Effector memory CD8-positive, alpha-beta T cell (primary cell): Measurements from ENCODE around the gene CD82.

ENCODE experiments used
- ATAC-seq: fragments of 150-1000 bp; cut with Tn5 transposase; replicated peaks from 2 replicates; pipeline ENCODE4 v1.10.0; 2021; ENCODE audit warnings: mild to moderate bottlenecking, moderate library complexity
- DNase-seq, 3 experiments: peaks; one replicate each; pipeline ENCODE4 v3.0.0; 2021
- H3K27ac Mint-ChIP-seq, 2 donors: one replicate each; pipeline ENCODE4 v1.8.0; 2022; ENCODE audit warnings: mild to moderate bottlenecking in 2 of 2, mixed read lengths in 2 of 2, moderate library complexity in 2 of 2
- H3K27me3 Mint-ChIP-seq, 2 donors: one replicate each; pipeline ENCODE4 v1.8.0; 2022; ENCODE audit warnings: mixed read lengths in 2 of 2
- H3K36me3 Mint-ChIP-seq: one replicate; pipeline ENCODE4 v1.8.0; 2022; ENCODE audit warnings: mild to moderate bottlenecking, moderate library complexity, mixed read lengths; ENCODE audit not compliant: insufficient read depth
- H3K4me1 Mint-ChIP-seq, 2 donors: one replicate each; pipeline ENCODE4 v1.8.0; 2022; ENCODE audit warnings: low read depth in 2 of 2, mixed read lengths in 2 of 2
- H3K4me3 Mint-ChIP-seq, 2 donors: one replicate each; pipeline ENCODE4 v1.8.0; 2022; ENCODE audit warnings: mild to moderate bottlenecking in 2 of 2, mixed read lengths in 2 of 2, moderate library complexity in 2 of 2
- H3K9me3 Mint-ChIP-seq, 2 donors: one replicate each; pipeline ENCODE4 v1.8.0; 2022; ENCODE audit warnings: mixed read lengths in 2 of 2

The CD82 gene

DNA sequence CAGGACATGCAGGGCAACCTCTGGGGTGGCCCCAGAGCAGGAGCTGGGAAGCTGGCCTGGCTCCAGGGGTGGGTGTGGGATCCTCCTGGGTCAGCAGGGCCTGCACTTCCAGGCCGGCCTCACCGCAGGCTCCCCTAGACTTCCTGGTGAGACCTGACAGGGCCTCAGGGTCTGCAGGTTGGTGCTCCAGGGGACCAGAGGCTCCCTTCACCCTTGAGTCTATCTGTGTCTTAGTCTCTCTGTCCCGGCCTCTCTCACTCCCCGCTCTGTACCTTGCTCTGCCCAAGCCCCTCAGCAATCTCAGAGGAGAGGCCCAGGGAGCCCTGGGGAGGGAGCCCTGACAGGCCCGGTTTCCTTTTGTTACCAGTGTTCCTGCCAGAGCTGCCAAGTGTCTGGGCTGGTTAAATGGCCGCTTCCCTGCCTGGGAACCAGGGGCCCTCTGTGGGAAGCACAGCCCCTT is 13.9 kb downstream of the CD82 start:
- no peak for DNase-seq
- no peak overlapping the region for H3K4me3 Mint-ChIP-seq
- no peak for ATAC-seq
- H3K36me3 Mint-ChIP-seq: peaks cover 4% of the 10 kb centered on the region
- H3K9me3 Mint-ChIP-seq: peaks cover 0 to 3% of the 10 kb centered on the region in 2 donors
- H3K4me1 Mint-ChIP-seq: peaks cover 23 to 34% of the 10 kb centered on the region in 2 donors
- H3K27ac Mint-ChIP-seq: peak overlapping the region in 1 of 2 donors; percentile 83
- H3K27me3 Mint-ChIP-seq: no peaks in the 10 kb centered on the region

DNA sequence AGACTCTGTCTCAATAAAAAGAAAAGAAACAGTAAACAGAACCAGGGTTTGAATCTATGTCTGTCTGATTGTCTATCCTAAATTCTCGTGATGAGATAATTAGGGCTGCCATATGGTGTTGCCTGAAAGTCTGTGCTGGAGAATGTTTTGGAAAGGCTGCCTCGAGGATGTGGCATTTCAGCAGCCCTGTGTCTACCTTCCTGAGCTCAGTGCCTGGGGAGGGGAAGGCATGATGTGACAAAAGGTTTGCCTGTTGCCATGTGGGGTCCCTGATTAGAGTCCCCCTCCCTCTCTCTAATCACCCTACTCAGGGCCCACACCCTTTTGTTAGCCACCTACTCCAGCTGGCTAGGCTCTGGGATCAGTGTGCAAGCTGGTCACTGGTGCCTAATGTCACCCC is 15.2 kb downstream of the CD82 start:
- Mint-ChIP-seq H3K27ac (peak overlapping the region in 1 of 2 donors; percentile 83), H3K4me1 (peaks cover 14 to 24% of the 10 kb centered on the region in 2 donors), H3K9me3 (peaks cover 0 to 3% of the 10 kb centered on the region in 2 donors), H3K4me3 (no peak overlapping the region), H3K36me3 (peaks cover 12% of the 10 kb centered on the region), H3K27me3 (no peaks in the 10 kb centered on the region)
- DNase-seq: no peak
- no peak for ATAC-seq

DNA sequence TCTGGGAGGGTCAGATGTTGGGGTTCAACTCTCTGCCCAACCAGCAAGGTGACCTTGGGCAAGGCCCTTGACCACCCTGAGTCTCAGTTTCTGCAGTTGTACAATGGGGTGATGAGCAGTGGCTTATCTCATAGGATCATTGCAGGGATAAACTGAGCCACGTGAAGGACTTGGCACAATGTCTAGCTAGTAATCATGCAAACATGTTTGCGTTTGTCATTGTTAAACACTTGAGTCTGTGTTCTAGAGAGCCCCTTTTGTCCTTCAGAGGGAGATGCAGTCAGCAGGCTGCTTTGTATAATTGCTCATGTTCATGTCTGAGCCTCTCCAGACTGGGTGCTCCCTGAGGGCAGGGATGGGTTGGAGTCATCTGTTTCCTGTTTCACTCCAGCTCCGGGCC is 15.8 kb downstream of the CD82 start:
- Mint-ChIP-seq H3K4me1 (peaks cover 9 to 24% of the 10 kb centered on the region in 2 donors), H3K4me3 (no peak overlapping the region), H3K9me3 (peaks cover 0 to 3% of the 10 kb centered on the region in 2 donors), H3K36me3 (peaks cover 12% of the 10 kb centered on the region), H3K27me3 (no peaks in the 10 kb centered on the region), H3K27ac (peak overlapping the region in 1 of 2 donors; percentile 83)
- ATAC-seq (no peak), DNase-seq (no peak)

DNA sequence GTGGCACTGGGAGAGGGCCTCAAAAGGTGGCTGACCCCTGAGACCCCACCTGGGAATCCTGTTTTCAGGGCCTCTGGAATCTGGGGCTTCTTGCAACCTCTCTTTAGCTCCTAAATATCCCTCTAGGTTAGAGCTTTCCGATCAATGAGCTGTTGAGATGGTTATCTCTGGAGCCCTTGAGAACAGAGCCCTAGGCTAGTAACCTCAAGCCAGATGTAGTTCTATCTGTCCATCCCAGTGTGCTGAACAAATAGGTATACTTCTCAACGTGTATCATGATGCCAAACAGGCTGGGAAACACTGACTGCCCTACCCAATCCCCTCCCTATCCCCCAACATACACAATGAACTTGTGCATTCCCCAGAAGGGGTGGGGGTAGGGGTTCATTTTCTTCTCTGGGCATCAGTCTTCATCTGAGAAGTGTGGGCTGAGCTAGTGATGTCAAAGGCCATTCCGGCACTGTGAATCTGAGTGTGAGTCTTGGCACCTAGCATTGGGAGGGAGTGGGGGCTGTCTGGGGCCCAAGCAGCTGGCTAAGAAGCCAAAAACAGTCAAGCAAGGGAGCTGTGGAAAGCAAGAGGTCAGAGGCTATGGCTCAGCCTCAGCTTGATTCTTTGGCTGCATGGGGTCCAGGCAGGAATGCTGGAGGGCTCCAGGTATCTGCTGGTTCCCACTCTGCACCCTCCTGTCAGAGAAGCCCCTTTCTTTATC is 17.3 kb downstream of the CD82 start:
- Mint-ChIP-seq H3K36me3 (peaks cover 18% of the 10 kb centered on the region), H3K27ac (peak overlapping the region; percentile 44 to 70), H3K4me3 (peak overlapping the region in 1 of 2 donors; percentile 17), H3K27me3 (no peaks in the 10 kb centered on the region), H3K9me3 (peaks cover 0 to 3% of the 10 kb centered on the region in 2 donors), H3K4me1 (peaks cover 15 to 20% of the 10 kb centered on the region in 2 donors)
- DNase-seq (no peak), ATAC-seq (no peak)

DNA sequence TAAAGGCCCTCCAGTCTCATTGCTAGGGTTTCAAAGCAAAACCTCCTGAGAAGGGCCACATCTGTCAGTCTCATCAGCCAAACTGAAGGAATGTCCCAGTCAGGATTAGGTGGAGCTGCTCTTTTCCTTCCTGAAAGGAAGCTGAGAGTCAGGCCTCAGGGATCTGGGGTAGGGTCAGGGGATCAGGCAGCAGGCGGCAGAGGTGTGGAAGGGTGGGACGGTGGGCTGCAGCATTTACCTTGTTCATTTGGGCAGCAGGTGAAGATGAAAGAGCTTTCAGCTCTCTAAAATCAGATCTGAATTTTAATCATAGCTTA is 17.8 kb downstream of the CD82 start:
- Mint-ChIP-seq H3K27me3 (no peaks in the 10 kb centered on the region), H3K4me3 (no peak overlapping the region), H3K4me1 (peaks cover 15 to 18% of the 10 kb centered on the region in 2 donors), H3K36me3 (peaks cover 23% of the 10 kb centered on the region), H3K27ac (peak overlapping the region; percentile 44 to 70), H3K9me3 (peaks cover 0 to 3% of the 10 kb centered on the region in 2 donors)
- ATAC-seq (no peak), DNase-seq (no peak)

DNA sequence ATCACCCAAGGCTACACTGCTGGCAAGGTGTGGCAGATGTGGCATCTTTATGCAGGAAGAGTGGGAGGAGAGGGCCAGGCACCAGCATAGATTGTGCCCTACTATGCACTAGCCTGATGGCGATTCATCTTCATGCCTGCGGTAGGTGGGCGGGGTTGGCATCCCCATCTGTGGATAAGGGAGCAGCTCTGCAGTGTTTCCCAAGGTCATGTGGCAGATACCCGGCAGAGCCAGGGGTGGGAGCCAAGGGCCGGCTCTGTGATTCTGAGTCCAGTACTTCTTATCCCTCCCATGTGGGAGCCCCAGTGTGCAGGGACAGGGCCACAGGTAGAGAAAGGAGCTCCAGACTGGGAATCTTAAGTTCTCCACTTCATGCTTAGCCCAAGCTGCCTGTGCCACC is 20.0 kb downstream of the CD82 start:
- Mint-ChIP-seq H3K4me3 (no peak overlapping the region), H3K27ac (peak overlapping the region in 1 of 2 donors; percentile 57), H3K9me3 (peaks cover 0 to 3% of the 10 kb centered on the region in 2 donors), H3K36me3 (peaks cover 31% of the 10 kb centered on the region), H3K27me3 (no peaks in the 10 kb centered on the region), H3K4me1 (peaks cover 7 to 15% of the 10 kb centered on the region in 2 donors)
- ATAC-seq: no peak
- DNase-seq: no peak

DNA sequence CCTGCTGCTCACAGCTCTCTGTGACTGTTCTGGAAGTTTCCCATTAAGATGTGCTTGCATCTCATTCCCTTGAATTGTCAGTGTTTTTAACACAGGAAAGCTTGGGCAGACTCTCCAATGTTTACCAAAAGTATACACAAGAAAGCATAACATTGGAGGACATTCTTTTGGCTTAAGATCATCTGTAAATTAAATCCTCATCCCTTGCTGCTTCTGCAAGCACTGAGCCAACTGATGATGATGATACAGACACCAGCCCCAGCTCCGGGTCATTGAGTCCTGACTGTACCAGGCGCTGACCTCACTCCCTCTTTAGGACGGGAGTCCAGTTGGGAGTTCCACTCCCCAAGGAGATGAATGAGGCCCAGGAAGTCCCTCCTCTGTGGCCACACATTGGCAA is 23.8 kb downstream of the CD82 start:
- Mint-ChIP-seq H3K27ac (peak overlapping the region in 1 of 2 donors; percentile 86), H3K36me3 (peaks cover 32% of the 10 kb centered on the region), H3K4me1 (peaks cover 6 to 12% of the 10 kb centered on the region in 2 donors), H3K9me3 (no peaks in the 10 kb centered on the region), H3K27me3 (no peaks in the 10 kb centered on the region), H3K4me3 (no peak overlapping the region)
- no peak for DNase-seq
- no peak for ATAC-seq

DNA sequence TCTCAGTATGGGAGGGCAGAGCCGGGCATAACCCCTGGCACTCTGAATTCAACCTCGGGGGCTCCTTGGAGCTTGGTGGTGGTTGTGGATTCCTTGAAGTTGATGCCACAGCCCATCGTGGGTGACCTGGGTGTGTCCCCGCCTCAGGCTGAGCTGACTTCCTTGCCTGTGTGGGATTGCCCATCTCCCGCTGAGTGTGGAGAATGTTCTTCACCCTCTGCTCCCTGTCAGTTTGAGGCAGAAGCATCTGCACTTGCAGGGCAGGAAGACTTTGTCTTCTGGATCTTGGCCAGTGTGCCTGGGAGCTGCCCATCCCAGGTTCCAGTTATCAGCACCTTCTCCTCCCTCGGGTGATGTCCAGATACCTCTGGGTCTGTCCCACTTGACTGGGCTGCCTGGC is 25.3 kb downstream of the CD82 start:
- no peaks in the 10 kb centered on the region for H3K9me3 Mint-ChIP-seq
- peaks cover 26% of the 10 kb centered on the region for H3K36me3 Mint-ChIP-seq
- no peak overlapping the region for H3K4me3 Mint-ChIP-seq
- ATAC-seq (no peak), DNase-seq (no peak)
- no peaks in the 10 kb centered on the region for H3K27me3 Mint-ChIP-seq
- H3K27ac Mint-ChIP-seq: peak overlapping the region; percentile 65 to 67
- peaks cover 16 to 18% of the 10 kb centered on the region in 2 donors for H3K4me1 Mint-ChIP-seq

DNA sequence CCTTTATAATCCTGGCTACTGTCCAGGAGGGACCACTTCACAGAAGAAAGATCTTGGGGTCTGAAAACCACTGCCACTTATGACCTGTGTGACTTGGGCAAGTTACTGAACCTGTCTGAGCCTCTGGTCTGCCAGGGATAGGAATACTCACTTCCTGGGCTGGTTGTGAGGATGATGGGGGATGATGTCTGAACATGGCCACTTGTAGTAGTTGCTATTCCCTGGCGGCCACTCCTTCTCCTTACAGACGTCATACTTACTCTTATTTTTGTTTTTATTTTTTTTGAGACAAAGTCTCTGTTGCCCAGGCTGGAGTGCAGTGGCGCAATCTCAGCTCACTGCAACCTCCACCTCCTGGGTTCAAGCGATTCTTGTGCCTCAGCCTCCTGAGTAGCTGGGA is 26.1 kb downstream of the CD82 start:
- Mint-ChIP-seq H3K4me1 (peaks cover 22 to 25% of the 10 kb centered on the region in 2 donors), H3K36me3 (peaks cover 31% of the 10 kb centered on the region), H3K27me3 (no peaks in the 10 kb centered on the region), H3K4me3 (no peak overlapping the region), H3K27ac (peak overlapping the region; percentile 65 to 67), H3K9me3 (no peaks in the 10 kb centered on the region)
- no peak for DNase-seq
- ATAC-seq: no peak

DNA sequence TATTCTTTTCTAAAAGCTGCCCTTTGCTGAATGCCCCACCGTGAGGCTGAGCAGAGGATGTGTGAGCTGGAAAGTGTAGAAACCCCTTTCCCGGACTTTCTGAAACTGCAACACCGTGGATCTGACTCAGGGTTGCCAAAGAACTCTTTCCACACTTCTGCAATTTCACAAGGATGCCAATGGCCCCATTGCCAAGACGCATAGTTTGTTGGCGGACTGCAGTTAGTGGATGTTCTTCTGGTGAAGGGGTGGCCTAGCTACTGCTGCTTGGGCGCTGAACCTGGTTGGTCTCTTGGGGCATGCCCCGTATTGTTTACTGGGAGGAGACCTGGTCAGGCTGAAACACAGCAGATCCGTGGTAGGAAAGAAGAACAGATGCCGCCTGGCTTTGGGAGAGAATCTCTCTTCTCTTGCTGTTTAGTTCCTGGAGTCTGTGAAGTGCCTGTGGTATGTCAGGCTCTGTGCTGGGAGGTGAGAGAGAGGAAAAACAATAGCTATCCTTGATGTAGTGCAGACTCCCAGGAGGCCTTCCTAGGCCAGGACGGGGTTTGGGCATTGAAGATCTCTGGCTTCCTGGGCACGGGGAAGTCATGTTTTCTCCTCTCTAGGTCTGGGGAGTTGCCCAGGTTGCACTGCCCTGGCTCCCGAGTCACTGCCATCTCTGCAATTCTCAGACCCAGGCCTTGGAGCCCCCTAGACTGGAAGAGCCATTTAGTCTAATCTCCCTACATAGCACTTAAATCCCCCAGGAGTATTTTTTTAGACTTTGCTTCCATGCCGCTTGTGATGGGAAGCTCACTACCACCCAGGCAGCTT is 26.9 kb downstream of the CD82 start:
- Mint-ChIP-seq H3K4me1 (peaks cover 23 to 29% of the 10 kb centered on the region in 2 donors), H3K36me3 (peaks cover 33% of the 10 kb centered on the region)
- no peak for ATAC-seq

DNA sequence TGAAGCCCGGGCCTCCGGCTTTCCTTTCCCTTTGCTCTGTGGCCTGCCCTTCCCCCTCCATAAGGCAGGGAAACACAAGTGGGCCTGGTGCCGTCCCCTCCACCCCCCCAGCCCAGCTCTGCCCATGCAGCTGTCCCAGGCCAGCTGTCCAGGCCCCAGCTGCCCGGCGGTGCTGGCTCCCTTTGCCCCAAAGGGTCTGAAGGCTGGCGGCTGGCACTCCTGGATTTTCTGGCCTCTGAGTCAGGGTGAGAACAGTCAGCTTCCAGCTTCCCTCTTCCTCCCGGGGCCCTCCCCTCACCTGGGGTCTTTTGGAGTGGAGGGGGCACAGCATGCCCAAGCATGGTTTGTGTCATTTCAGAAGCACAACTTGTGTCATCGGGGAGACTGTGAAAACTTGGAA is 27.8 kb downstream of the CD82 start:
- peak overlapping the region; percentile 16 to 94 for H3K27ac Mint-ChIP-seq
- no peak for ATAC-seq
- peaks cover 27% of the 10 kb centered on the region for H3K36me3 Mint-ChIP-seq
- no peak overlapping the region for H3K4me3 Mint-ChIP-seq
- no peaks in the 10 kb centered on the region for H3K9me3 Mint-ChIP-seq
- DNase-seq: no peak
- peaks cover 26 to 36% of the 10 kb centered on the region in 2 donors for H3K4me1 Mint-ChIP-seq
- no peaks in the 10 kb centered on the region for H3K27me3 Mint-ChIP-seq

More for the DNA sequence above, 26.9 kb downstream of the CD82 start:
- DNase-seq: no peak
- H3K27me3 Mint-ChIP-seq: no peaks in the 10 kb centered on the region
- peak overlapping the region; percentile 65 to 67 for H3K27ac Mint-ChIP-seq
- no peaks in the 10 kb centered on the region for H3K9me3 Mint-ChIP-seq
- H3K4me3 Mint-ChIP-seq: no peak overlapping the region

DNA sequence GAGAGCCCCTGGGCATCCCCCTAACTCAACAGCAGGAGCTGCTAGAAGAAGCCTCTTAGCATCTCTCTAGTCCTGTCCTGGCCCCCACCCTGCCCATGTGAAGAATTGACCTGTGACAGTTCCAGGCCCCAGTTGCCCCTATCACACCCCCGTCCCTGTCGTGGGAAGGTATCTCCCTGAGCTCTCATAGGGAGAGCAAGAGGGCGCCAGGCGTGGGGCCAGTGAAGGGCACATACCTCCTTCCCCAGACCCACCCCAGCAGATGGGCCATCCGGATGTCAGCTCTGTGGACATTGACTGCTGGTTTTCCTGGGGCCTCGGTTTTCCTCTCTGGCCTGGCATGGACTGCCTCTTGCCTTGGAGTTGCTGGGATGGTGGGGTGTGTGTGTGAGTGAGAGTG is 29.5 kb downstream of the CD82 start:
- Mint-ChIP-seq H3K27me3 (no peaks in the 10 kb centered on the region), H3K4me1 (peaks cover 30 to 39% of the 10 kb centered on the region in 2 donors), H3K36me3 (peaks cover 18% of the 10 kb centered on the region), H3K4me3 (peak overlapping the region in 1 of 2 donors; percentile 21), H3K27ac (peak overlapping the region; percentile 93 to 94), H3K9me3 (no peaks in the 10 kb centered on the region)
- ATAC-seq: no peak
- DNase-seq: no peak

DNA sequence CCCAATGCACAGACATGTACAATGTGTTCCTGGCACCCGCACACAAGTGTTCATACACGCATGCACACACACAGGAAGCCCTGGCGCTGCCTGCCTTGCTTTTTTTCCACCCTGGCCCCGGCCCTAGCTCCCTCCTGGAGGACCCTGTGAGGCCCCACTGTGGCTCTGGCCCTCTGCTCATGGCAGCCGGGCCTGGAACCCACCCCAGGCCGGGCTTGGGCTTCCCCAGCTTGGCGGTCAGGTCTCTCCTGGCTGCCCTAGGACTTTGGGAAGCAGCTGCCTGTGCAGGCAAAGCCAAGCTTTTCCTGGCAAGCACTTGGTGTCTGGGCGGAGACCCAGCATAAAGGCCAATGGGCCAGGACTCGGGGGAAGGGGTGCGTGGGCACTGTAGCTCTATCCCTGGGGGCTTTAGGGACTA is 30.5 kb downstream of the CD82 start:
- Mint-ChIP-seq H3K9me3 (no peaks in the 10 kb centered on the region), H3K27me3 (no peaks in the 10 kb centered on the region), H3K36me3 (peaks cover 18% of the 10 kb centered on the region), H3K27ac (peak overlapping the region; percentile 93 to 94), H3K4me3 (peak overlapping the region; percentile 70 to 77), H3K4me1 (peaks cover 30 to 40% of the 10 kb centered on the region in 2 donors)
- DNase-seq: no peak
- no peak for ATAC-seq
